A549 (cell line): ENCODE data around the gene CIDEA. TPM values are rescaled to one million over a fixed set of nuclear protein-coding genes. Genes with fewer than 3 reads are reported as not detected.

ENCODE experiments used
- ATAC-seq, 2 experiments: fragments of 200-7000 bp in 1 of 2; fragments of >200 bp in 1 of 2; cut with Nextera tagmentation in 1 of 2; cut with Tn5 transposase in 1 of 2; 3 replicates each; pipeline versions ENCODE4 v1.8.0 to v1.9.1; 2018 to 2020; ENCODE audit warnings: mild to moderate bottlenecking in 1 of 2, moderate library complexity in 1 of 2
- CTCF ChIA-PET: fragments of 300-600 bp; sonication (Branson Sonifier 250); formaldehyde crosslinking; extraction: SDS; loops from one replicate; lab custom pipeline; 2021; ENCODE audit warnings: antibody characterized with exemption, inconsistent platforms; lab: Yijun Ruan, JAX
- POLR2A ChIA-PET: fragments of 350-600 bp; formaldehyde crosslinking; extraction: SDS; loops from one replicate; lab custom pipeline; 2021; ENCODE audit warnings: antibody characterized with exemption, inconsistent platforms; lab: Yijun Ruan, JAX
- DNase-seq, 2 experiments: peaks; one replicate each; pipeline versions ENCODE4 v3.0.0 to v3.0.0-alpha.2; 2011 to 2016; ENCODE audit warnings: low read depth in 1 of 2, low spot score in 1 of 2
- FAIRE-seq: peaks from 2 replicates; lab custom pipeline; 2011; peaks lifted over from hg19 to GRCh38; lab: Jason Lieb, UNC
- H3K27ac ChIP-seq, 2 experiments: fragments of >200 bp; sonication (Bioruptor Twin); formaldehyde crosslinking; 3 replicates each; pipeline ENCODE4 v1.5.1; 2016 to 2017
- H3K4me1 ChIP-seq: fragments of >200 bp; sonication (Bioruptor Twin); formaldehyde crosslinking; 3 replicates; pipeline ENCODE4 v1.6.1; 2016
- H3K4me2 ChIP-seq: fragments of >200 bp; sonication (Bioruptor Twin); formaldehyde crosslinking; 3 replicates; pipeline ENCODE4 v1.6.1; 2016
- H3K4me3 ChIP-seq: fragments of >200 bp; sonication (Bioruptor Twin); formaldehyde crosslinking; 3 replicates; pipeline ENCODE4 v1.5.1; 2016
- H3K9me3 ChIP-seq: fragments of >200 bp; sonication (Bioruptor Twin); formaldehyde crosslinking; 3 replicates; pipeline ENCODE4 v1.6.1; 2016
- CTCF ChIP-seq: fragments of >200 bp; sonication (Bioruptor Twin); formaldehyde crosslinking; IDR thresholded peaks from 3 replicates; pipeline ENCODE4 v1.5.1; 2016
- FOSL2 ChIP-seq, 2 experiments: fragments of 450-650 bp in 1 of 2; fragments of >200 bp in 1 of 2; sonication (Bioruptor Twin) in 1 of 2; formaldehyde crosslinking; IDR thresholded peaks; 2 replicates each; pipeline versions ENCODE4 v1.5.0 to v1.6.1; 2016 to 2020; ENCODE audit warnings: mild to moderate bottlenecking in 1 of 2, moderate library complexity in 1 of 2
- GATA3 ChIP-seq: IDR thresholded peaks from 2 replicates; pipeline ENCODE4 v1.6.1; 2012; ENCODE audit warnings: borderline replicate concordance
- HDAC2 ChIP-seq: fragments of 200-600 bp; sonication (generic); IDR thresholded peaks from 2 replicates; pipeline ENCODE4 v1.6.1; 2016
- HEYL ChIP-seq: fragments of 250-450 bp; sonication (Bioruptor Pico); IDR thresholded peaks from 2 replicates; pipeline ENCODE4 v1.8.0; 2021; ENCODE audit warnings: mild to moderate bottlenecking, moderate library complexity
- HOXB13 ChIP-seq: fragments of 250-450 bp; sonication (Bioruptor Pico); IDR thresholded peaks from 2 replicates; pipeline ENCODE4 v1.5.0; 2020; ENCODE audit warnings: low read depth, mild to moderate bottlenecking, moderate library complexity
- MAX ChIP-seq: IDR thresholded peaks from 2 replicates; pipeline ENCODE4 v1.6.1; 2012
- MAZ ChIP-seq: fragments of 150-350 bp; IDR thresholded peaks from 2 replicates; pipeline ENCODE4 v1.6.1; 2014; ENCODE audit warnings: antibody characterized with exemption, low read depth, low read length, borderline replicate concordance
- PHF8 ChIP-seq: fragments of 200-600 bp; sonication (generic); IDR thresholded peaks from 2 replicates; pipeline ENCODE4 v1.6.1; 2016; ENCODE audit warnings: low read depth, mild to moderate bottlenecking, antibody characterized with exemption, moderate library complexity, borderline replicate concordance
- POLR2AphosphoS2 ChIP-seq: conservative IDR thresholded peaks from 2 replicates; pipeline ENCODE4 v1.6.1; 2012; ENCODE audit warnings: low read length, improper control_type of control experiment, inconsistent platforms
- RAD21 ChIP-seq, 2 experiments: fragments of >200 bp in 1 of 2; sonication (Bioruptor Twin) in 1 of 2; formaldehyde crosslinking in 1 of 2; IDR thresholded peaks in 1 of 2; conservative IDR thresholded peaks in 1 of 2; 2 replicates in 1 of 2; 3 replicates in 1 of 2; pipeline ENCODE4 v1.6.1; 2012 to 2018; ENCODE audit warnings: inconsistent platforms in 1 of 2
- SREBF2 ChIP-seq: fragments of 450-650 bp; IDR thresholded peaks from 2 replicates; pipeline ENCODE4 v1.6.1; 2014; ENCODE audit warnings: mild to moderate bottlenecking, moderate library complexity
- TFCP2L1 ChIP-seq: fragments of 250-450 bp; sonication (Bioruptor Pico); IDR thresholded peaks from 2 replicates; pipeline ENCODE4 v1.5.0; 2021; ENCODE audit warnings: mild to moderate bottlenecking
- TP53 ChIP-seq: fragments of 250-450 bp; sonication (Bioruptor Pico); IDR thresholded peaks from 2 replicates; pipeline ENCODE4 v1.5.0; 2021; ENCODE audit warnings: mild to moderate bottlenecking, moderate library complexity
- WGBS: methylation state at CpG from one replicate; pipeline ENCODE4 v1.1.6; 2017; ENCODE audit errors: missing lambda C conversion rate; 5-methylcytosine and 5-hydroxymethylcytosine counted together
- polyA plus RNA-seq, 4 experiments: library from polyadenylated mRNA; depleted of rRNA in 3 of 4; stranded (reverse); fragments of >200 nt; fragmentation: RNase III in 1 of 4; extraction: RNeasy Plus Mini Kit Qiagen cat#74134 plus additional on column Dnase treatment in 1 of 4; gene quantifications; 2 replicates in 3 of 4; 3 replicates in 1 of 4; pipeline ENCODE4 v1.2.3, GENCODE V29; 2011 to 2017
- TF ChIP-seq, protein P1 (sequence below): fragments of 150-350 bp; IDR thresholded peaks from 2 replicates; pipeline ENCODE4 v1.6.1; 2014; ENCODE audit warnings: low read depth, mild to moderate bottlenecking, low read length

Gene CIDEA
- polyA plus RNA-seq, 2 of the 4 experiments (the other 2 are of a cell fraction), result not detected

DNA sequence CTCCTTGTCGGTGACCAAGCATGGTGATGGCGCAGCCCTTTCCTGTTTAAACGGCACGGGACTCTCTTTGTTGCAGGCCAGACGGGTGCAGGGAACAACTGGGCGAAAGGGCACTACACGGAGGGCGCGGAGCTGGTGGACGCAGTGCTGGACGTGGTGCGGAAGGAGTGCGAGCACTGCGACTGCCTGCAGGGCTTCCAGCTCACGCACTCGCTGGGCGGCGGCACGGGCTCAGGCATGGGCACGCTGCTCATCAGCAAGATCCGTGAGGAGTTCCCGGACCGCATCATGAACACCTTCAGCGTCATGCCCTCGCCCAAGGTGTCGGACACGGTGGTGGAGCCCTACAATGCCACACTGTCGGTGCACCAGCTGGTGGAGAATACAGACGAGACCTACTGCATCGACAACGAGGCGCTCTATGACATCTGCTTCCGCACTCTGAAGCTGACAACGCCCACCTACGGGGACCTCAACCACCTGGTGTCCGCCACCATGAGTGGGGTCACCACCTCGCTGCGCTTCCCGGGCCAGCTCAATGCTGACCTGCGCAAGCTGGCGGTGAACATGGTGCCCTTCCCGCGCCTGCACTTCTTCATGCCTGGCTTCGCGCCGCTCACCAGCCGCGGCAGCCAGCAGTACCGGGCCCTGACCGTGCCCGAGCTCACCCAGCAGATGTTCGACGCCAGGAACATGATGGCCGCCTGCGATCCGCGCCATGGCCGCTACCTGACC is 71.0 kb downstream of the CIDEA start:
- H3K4me2 ChIP-seq, result no peak overlapping the region
- H3K9me3 ChIP-seq, result no peaks in the 10 kb centered on the region
- no peak overlapping the region for H3K4me3 ChIP-seq
- CTCF ChIA-PET, result interaction anchor here (1.7 kb wide), 1 partner anchor 67 kb away, joined by 4 read pairs; no protein-coding TSS in a partner anchor
- no peak for FAIRE-seq
- WGBS, result 96% methylated on average over 46 of the region's 58 CpGs
- H3K27ac ChIP-seq, result no peak overlapping the region
- POLR2A ChIA-PET, result no interaction called here
- peaks cover 4% of the 10 kb centered on the region; the same call in 1 of the 3 replicates for H3K4me1 ChIP-seq
- ATAC-seq, result no peak
- TF ChIP-seq HOXB13 (CRISPR knock-in tag) (no peak), HDAC2 (no peak), HEYL (CRISPR knock-in tag) (no peak), PHF8 (no peak), POLR2AphosphoS2 (no peak), SREBF2 (no peak), FOSL2 (IDR thresholded peaks at IDR 0.05) (no peak), FOSL2 (CRISPR knock-in tag; IDR thresholded peaks at IDR 0.05) (no peak), CTCF (no peak)
- TF ChIP-seq, protein P1, sequence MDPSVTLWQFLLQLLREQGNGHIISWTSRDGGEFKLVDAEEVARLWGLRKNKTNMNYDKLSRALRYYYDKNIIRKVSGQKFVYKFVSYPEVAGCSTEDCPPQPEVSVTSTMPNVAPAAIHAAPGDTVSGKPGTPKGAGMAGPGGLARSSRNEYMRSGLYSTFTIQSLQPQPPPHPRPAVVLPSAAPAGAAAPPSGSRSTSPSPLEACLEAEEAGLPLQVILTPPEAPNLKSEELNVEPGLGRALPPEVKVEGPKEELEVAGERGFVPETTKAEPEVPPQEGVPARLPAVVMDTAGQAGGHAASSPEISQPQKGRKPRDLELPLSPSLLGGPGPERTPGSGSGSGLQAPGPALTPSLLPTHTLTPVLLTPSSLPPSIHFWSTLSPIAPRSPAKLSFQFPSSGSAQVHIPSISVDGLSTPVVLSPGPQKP, result no peak
- no peak for DNase-seq

- DNase-seq (no peak), FAIRE-seq (no peak), ATAC-seq (no peak)
- CTCF ChIA-PET, result interaction anchor here (0.6 to 1.7 kb wide), 2 partner anchors 67 to 318 kb away, joined by 3 to 4 read pairs; no protein-coding TSS in a partner anchor
- Histone ChIP-seq H3K9me3 (no peaks in the 10 kb centered on the region), H3K4me1 (peaks cover 4% of the 10 kb centered on the region; the same call in 1 of the 3 replicates), H3K27ac (no peak overlapping the region), H3K4me2 (no peak overlapping the region), H3K4me3 (no peak overlapping the region)
- POLR2A ChIA-PET, result no interaction called here
- TF ChIP-seq MAZ (no peak), TP53 (CRISPR knock-in tag) (no peak), MAX (no peak), GATA3 (no peak), FOSL2 (IDR thresholded peaks at IDR 0.05) (no peak), FOSL2 (CRISPR knock-in tag; IDR thresholded peaks at IDR 0.05) (no peak), TFCP2L1 (no peak), RAD21 (conservative IDR thresholded peaks at IDR 0.05 in 1 of 2, IDR thresholded peaks at IDR 0.05 in 1 of 2) (no peak)
- TF ChIP-seq, protein P1, result no peak
- 96% methylated on average over 25 of the region's 29 CpGs for WGBS
Observed at GRCh38 chr18:12325726-12326245, 71.6 kb downstream of the CIDEA start.
